Type B pancreatic cell (in vitro differentiated cells): ENCODE measurements around the gene GOLGA7B. TPM values are rescaled to one million over a fixed set of nuclear protein-coding genes. Genes with fewer than 3 reads are reported as not detected.

Experiments used
- DNase-seq: peaks from one replicate; pipeline ENCODE4 v3.0.0; 2021; ENCODE audit warnings: mixed read lengths; ENCODE audit not compliant: unreplicated experiment; ENCODE audit errors: extremely low spot score
- H3K27ac Mint-ChIP-seq: 2 replicates; pipeline ENCODE4 v1.8.0; 2021; ENCODE audit warnings: mild to moderate bottlenecking, mixed read lengths
- H3K27me3 Mint-ChIP-seq: 2 replicates; pipeline ENCODE4 v1.8.0; 2021; ENCODE audit warnings: mixed read lengths
- H3K36me3 Mint-ChIP-seq: 2 replicates; pipeline ENCODE4 v1.8.0; 2021; ENCODE audit warnings: mixed read lengths
- H3K4me1 Mint-ChIP-seq: one replicate; pipeline ENCODE4 v1.8.0; 2021; ENCODE audit warnings: mixed read lengths; ENCODE audit not compliant: unreplicated experiment
- H3K4me3 Mint-ChIP-seq: 2 replicates; pipeline ENCODE4 v1.8.0; 2021; ENCODE audit warnings: mild to moderate bottlenecking, mixed read lengths
- H3K9me3 Mint-ChIP-seq: 2 replicates; pipeline ENCODE4 v1.8.0; 2021; ENCODE audit warnings: mixed read lengths
- total RNA-seq: library from RNA; stranded (reverse); gene quantifications from 2 replicates; pipeline ENCODE4 v1.2.1, GENCODE V29; 2021; ENCODE audit warnings: low replicate concordance
- TF ChIP-seq, protein P1 (sequence below): fragments of 200-600 bp; sonication (generic); conservative IDR thresholded peaks from 2 replicates; pipeline ENCODE4 v1.5.0; 2021; ENCODE audit warnings: antibody characterized with exemption, mild to moderate bottlenecking

GOLGA7B gene
- total RNA-seq, 1 donor from 2014 or later, result 0.41 TPM

DNA sequence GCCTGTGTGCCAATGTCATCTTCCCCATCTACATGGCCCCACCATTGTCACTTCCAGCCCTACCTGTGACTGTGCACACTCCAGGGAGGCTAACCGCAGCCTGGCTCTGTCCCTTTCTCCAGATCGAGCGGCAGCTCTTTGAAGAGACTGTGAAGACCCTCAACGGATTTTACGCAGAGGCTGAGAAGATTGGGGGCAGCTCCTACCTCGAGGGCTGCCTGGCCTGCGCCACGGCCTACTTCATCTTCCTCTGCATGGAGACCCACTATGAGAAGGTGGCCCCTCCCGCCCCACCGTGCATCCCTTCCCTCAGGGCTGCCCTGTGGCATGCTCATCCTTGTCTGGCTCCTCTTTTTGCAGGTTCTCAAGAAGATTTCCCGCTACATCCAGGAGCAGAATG, 14.2 kb downstream of the GOLGA7B start:
- Mint-ChIP-seq H3K4me3 (no peak overlapping the region), H3K36me3 (no peaks in the 10 kb centered on the region), H3K27ac (no peak overlapping the region), H3K4me1 (no peaks in the 10 kb centered on the region), H3K9me3 (no peaks in the 10 kb centered on the region), H3K27me3 (peaks cover 37% of the 10 kb centered on the region)
- TF ChIP-seq, protein P1, sequence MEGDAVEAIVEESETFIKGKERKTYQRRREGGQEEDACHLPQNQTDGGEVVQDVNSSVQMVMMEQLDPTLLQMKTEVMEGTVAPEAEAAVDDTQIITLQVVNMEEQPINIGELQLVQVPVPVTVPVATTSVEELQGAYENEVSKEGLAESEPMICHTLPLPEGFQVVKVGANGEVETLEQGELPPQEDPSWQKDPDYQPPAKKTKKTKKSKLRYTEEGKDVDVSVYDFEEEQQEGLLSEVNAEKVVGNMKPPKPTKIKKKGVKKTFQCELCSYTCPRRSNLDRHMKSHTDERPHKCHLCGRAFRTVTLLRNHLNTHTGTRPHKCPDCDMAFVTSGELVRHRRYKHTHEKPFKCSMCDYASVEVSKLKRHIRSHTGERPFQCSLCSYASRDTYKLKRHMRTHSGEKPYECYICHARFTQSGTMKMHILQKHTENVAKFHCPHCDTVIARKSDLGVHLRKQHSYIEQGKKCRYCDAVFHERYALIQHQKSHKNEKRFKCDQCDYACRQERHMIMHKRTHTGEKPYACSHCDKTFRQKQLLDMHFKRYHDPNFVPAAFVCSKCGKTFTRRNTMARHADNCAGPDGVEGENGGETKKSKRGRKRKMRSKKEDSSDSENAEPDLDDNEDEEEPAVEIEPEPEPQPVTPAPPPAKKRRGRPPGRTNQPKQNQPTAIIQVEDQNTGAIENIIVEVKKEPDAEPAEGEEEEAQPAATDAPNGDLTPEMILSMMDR, result no peak
- DNase-seq, result no peak

DNA sequence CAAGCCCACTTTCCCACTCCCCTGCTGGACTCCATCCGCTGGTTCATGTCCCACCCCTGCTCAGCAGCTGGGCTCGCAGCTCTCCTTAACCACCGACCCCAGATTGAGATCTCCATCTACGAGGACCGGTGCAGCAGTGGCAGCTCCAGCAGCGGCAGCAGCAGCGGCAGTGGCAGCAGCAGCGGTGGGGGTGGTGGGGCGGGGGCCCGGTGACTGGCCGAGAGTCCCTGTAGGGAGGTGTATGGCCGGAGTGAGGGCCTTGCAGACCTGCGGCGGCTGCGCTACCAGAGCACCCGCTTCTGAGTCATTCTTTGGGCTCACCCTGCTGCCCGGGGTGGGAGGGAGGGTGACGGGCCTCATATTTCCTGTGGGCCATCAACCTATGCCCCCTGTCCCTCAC, 15.8 kb downstream of the GOLGA7B start:
- Mint-ChIP-seq H3K4me3 (no peak overlapping the region), H3K36me3 (no peaks in the 10 kb centered on the region), H3K27ac (no peak overlapping the region), H3K27me3 (peaks cover 42% of the 10 kb centered on the region), H3K4me1 (no peaks in the 10 kb centered on the region), H3K9me3 (no peaks in the 10 kb centered on the region)
- DNase-seq, result no peak
- TF ChIP-seq, protein P1, result no peak

DNA sequence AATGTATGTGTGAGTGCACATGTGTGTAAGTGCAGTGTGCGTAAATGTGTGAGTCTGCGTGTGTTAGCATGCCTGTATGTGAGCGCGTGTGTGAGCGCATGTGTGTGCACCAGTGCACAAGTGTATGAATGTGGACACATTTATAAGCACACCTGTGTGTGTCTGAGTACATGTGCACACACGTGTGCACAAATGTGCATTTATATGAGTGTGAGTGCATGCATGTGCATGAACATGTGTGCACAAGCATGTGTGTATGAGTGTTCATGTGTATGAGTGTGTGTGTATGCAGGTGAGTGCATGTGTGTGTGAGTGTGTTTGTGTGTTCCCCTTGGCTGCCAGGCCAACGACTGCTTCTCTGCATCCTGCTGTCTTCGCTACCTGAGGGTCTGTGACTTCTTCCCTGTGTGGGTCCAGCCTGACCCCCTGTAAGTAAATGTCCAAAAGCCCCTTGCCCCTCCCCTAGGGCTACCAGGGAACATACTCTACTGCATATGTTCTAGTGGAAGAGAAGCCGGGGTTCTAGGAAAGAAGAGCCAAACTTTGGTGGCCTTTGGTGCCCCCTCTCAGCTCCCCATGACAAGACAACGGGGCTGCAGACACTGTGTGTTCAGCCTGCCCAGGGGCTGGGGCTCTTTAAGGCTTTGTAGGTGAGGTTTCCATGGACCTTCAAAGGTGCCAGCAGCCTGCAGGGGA, 17.0 kb downstream of the GOLGA7B start:
- TF ChIP-seq, protein P1, result no peak
- H3K4me3 Mint-ChIP-seq, result no peak overlapping the region
- no peaks in the 10 kb centered on the region for H3K4me1 Mint-ChIP-seq
- H3K27me3 Mint-ChIP-seq, result peaks cover 44% of the 10 kb centered on the region
- no peak for DNase-seq
- H3K36me3 Mint-ChIP-seq, result no peaks in the 10 kb centered on the region
- H3K9me3 Mint-ChIP-seq, result no peaks in the 10 kb centered on the region
- H3K27ac Mint-ChIP-seq, result no peak overlapping the region

DNA sequence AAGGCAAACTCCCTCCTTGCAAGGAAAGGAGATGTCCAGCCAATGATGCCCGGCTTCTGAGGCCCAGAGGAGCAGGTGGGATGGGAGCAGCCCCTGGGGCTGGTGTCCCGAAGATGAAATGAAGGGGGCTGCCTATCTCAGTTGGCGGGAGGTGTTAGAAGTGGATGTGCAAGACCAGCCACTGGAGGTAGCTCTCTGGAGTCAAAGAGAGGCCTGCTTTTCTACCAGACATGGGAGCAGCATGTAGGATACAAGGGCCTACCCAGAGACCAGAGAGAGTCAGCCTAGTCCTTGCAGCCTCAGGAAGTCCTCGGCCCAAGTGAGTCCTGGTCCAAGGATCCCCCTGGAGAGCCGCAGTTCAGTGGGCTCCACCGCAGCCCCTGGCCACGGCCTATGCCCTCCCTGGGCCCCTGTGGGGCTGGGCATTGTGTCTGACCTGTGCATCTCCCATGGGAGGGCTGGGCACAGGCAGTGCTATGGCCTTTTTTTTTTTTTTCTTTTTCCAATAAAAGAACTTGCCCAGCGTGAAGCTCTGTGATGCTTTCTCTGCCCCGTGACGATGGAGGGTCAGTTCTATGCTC, 17.7 kb downstream of the GOLGA7B start:
- Mint-ChIP-seq H3K36me3 (no peaks in the 10 kb centered on the region), H3K27ac (no peak overlapping the region), H3K4me1 (no peaks in the 10 kb centered on the region), H3K4me3 (no peak overlapping the region), H3K27me3 (peaks cover 47% of the 10 kb centered on the region), H3K9me3 (no peaks in the 10 kb centered on the region)
- TF ChIP-seq, protein P1, result no peak
- no peak for DNase-seq

DNA sequence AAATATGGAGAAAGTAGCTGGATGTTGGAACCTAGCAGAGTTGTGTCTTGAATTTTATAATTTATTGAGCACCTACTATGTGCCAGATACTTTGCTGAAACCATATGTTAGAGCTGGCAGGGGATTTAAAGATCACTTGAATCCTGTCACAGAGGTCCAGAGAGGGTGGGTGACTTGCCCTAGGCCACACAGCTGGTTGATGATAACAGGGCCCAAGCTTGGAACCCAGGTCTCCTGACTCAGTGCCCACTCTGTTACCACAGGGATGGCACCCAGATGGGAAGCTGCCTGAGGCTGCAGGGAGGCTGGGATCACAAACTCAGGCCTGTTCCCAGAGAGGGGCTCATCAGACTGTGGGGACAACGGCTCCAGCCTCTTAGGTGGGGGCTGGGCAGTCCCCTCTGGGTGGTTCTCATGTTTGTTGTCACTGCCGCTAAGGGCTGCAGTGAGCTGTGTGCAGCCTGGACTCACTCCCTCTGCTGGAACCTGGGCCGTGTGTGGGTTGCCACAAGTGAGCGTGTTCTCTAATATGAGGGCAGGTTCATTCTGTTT, 18.6 kb downstream of the GOLGA7B start:
- Mint-ChIP-seq H3K27me3 (peaks cover 47% of the 10 kb centered on the region), H3K36me3 (no peaks in the 10 kb centered on the region), H3K27ac (no peak overlapping the region), H3K4me3 (no peak overlapping the region), H3K9me3 (no peaks in the 10 kb centered on the region), H3K4me1 (no peaks in the 10 kb centered on the region)
- TF ChIP-seq, protein P1, result no peak
- no peak for DNase-seq
